Measurements from ENCODE around the gene PHF21A. TPM values are rescaled to one million over a fixed set of nuclear protein-coding genes. Genes with fewer than 3 reads are reported as not detected.

Gene PHF21A
- total and polyA plus RNA-seq, 2 of the 8 experiments (the other 6 are each of a cell fraction or from before 2014, with no cell fraction given) = 17.6 to 40.3 TPM

- Histone ChIP-seq H3K36me3 (ENCODE audit: control insufficient read depth in 2 of 4, insufficient read depth in 4 of 4, low read length in 3 of 4) (peaks cover 3 to 21% (median 5%) of the 10 kb centered on the region in 4 experiments; a peak in 4 of 8 replicates), H4K8ac (ENCODE audit: extremely low read depth, insufficient read depth, low read length) (no peak overlapping the region), H3K56ac (replicated peaks; ENCODE audit: insufficient read length, low read depth, low read length) (no peak overlapping the region), H3K79me1 (ENCODE audit: low read depth, low read length) (no peaks in the 10 kb centered on the region), H2BK20ac (ENCODE audit: low read length) (no peak overlapping the region), H2AFZ (ENCODE audit: low read length) (no peak overlapping the region), H4K91ac (replicated peaks; ENCODE audit: insufficient read length, low read length) (no peak overlapping the region), H3K4me2 (ENCODE audit: insufficient read depth in 1 of 2, low read depth in 2 of 2, low read length in 2 of 2) (no peak overlapping the region), H3K27me3 (replicated peaks in 1 of 4; ENCODE audit: control insufficient read depth in 3 of 4, extremely low read depth in 1 of 4, insufficient read depth in 3 of 4, low read length in 3 of 4) (no peaks in the 10 kb centered on the region), H3K4me3 (ENCODE audit: extremely low read depth in 1 of 4, insufficient read depth in 2 of 4, low read depth in 3 of 4, low read length in 4 of 4) (no peak overlapping the region), H3K4me1 (replicated peaks in 1 of 4; ENCODE audit: control insufficient read depth in 3 of 4, insufficient read depth in 4 of 4, low read length in 3 of 4) (peaks cover 0 to 5% (median 0%) of the 10 kb centered on the region in 4 experiments; a peak in 1 of 7 replicates), H2BK5ac (ENCODE audit: low read depth, low read length) (no peak overlapping the region), H3K27ac (ENCODE audit: low read depth, low read length) (no peak overlapping the region), H4K5ac (ENCODE audit: insufficient read length, low read depth, low read length) (no peak overlapping the region), H2BK12ac (ENCODE audit: low read depth, low read length) (no peak overlapping the region), H2BK120ac (replicated peaks; ENCODE audit: low read depth, low read length) (no peak overlapping the region), H3K14ac (ENCODE audit: insufficient read length) (no peak overlapping the region), H2BK15ac (ENCODE audit: low read length) (no peak overlapping the region), H2AK5ac (ENCODE audit: low read depth, low read length) (no peak overlapping the region), H3K18ac (ENCODE audit: extremely low read depth, low read length) (no peak overlapping the region), H4K20me1 (replicated peaks in 1 of 2; ENCODE audit: control insufficient read depth in 1 of 2, insufficient read depth in 2 of 2, low read length in 2 of 2) (no peaks in the 10 kb centered on the region), H3K23me2 (ENCODE audit: low read depth, low read length) (no peaks in the 10 kb centered on the region), H3K79me2 (ENCODE audit: control insufficient read depth in 1 of 2, insufficient read depth in 2 of 2, low read length in 2 of 2) (no peaks in the 10 kb centered on the region), H3K9ac (replicated peaks in 1 of 4; ENCODE audit: extremely low read depth in 1 of 4, low read depth in 3 of 4, low read length in 3 of 4) (no peak overlapping the region), H3K9me3 (ENCODE audit: insufficient read depth in 2 of 2, low read depth in 1 of 2, low read length in 1 of 2) (no peaks in the 10 kb centered on the region), H3K4ac (replicated peaks; ENCODE audit: insufficient read length, low read depth, low read length) (no peak overlapping the region), H3K23ac (ENCODE audit: insufficient read length) (no peak overlapping the region)
- DNase-seq (ENCODE audit: low read depth in 1 of 2, low spot score in 2 of 2) (no peak), FAIRE-seq (no peak)
- 89% methylated on average over 1 of the region's 2 CpGs; no CpG with 5 or more reads in 1 of the 2 experiments for WGBS, 2 experiments (ENCODE audit: extremely low coverage in 1 of 2, insufficient coverage in 1 of 2, insufficient read length in 1 of 2, insufficient replicate concordance in 2 of 2, low coverage in 1 of 2, low lambda C conversion rate in 2 of 2, missing lambda C conversion rate in 1 of 2)
- POLR2A ChIA-PET (ENCODE audit: partially characterized antibody) = interaction anchor here (1.1 to 13.6 kb wide), 2 partner anchors 16 to 44 kb away, joined by 3 to 115 read pairs; partner anchors contain the start of gene LARGE2
- CTCF ChIA-PET (ENCODE audit: partially characterized antibody) = interaction anchor here (0.6 to 2.0 kb wide), 5 partner anchors 9 to 529 kb away, joined by 3 to 14 read pairs (median 4); no protein-coding TSS in a partner anchor
- TF ChIP-seq, protein P1, sequence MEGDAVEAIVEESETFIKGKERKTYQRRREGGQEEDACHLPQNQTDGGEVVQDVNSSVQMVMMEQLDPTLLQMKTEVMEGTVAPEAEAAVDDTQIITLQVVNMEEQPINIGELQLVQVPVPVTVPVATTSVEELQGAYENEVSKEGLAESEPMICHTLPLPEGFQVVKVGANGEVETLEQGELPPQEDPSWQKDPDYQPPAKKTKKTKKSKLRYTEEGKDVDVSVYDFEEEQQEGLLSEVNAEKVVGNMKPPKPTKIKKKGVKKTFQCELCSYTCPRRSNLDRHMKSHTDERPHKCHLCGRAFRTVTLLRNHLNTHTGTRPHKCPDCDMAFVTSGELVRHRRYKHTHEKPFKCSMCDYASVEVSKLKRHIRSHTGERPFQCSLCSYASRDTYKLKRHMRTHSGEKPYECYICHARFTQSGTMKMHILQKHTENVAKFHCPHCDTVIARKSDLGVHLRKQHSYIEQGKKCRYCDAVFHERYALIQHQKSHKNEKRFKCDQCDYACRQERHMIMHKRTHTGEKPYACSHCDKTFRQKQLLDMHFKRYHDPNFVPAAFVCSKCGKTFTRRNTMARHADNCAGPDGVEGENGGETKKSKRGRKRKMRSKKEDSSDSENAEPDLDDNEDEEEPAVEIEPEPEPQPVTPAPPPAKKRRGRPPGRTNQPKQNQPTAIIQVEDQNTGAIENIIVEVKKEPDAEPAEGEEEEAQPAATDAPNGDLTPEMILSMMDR (IDR thresholded peaks at IDR 0.05; ENCODE audit: control extremely low read depth in 1 of 3, insufficient read depth in 1 of 3, low read depth in 1 of 3, low read length in 3 of 3) = no peak
- no peak for TF ChIP-seq GTF2F1 (IDR thresholded peaks at IDR 0.05; ENCODE audit: borderline replicate concordance, low read depth, low read length)
- TF ChIP-seq RBBP5 (IDR thresholded peaks at IDR 0.05; ENCODE audit: borderline replicate concordance, low read depth, low read length) = no peak
- TF ChIP-seq CREB1 (IDR thresholded peaks at IDR 0.05) = no peak
- TF ChIP-seq SUZ12 (IDR thresholded peaks at IDR 0.05; ENCODE audit: low read length) = no peak
- TF ChIP-seq ZNF274 (IDR thresholded peaks at IDR 0.05; ENCODE audit: borderline replicate concordance, extremely low read depth, low read length) = no peak
- TF ChIP-seq USF2 (IDR thresholded peaks at IDR 0.05; ENCODE audit: low read length) = no peak
- TF ChIP-seq CBX8 (IDR thresholded peaks at IDR 0.05; ENCODE audit: borderline replicate concordance, low read depth, low read length) = no peak
- no peak for TF ChIP-seq TAF7 (optimal IDR thresholded peaks at IDR 0.05; ENCODE audit: borderline replicate concordance, low read depth, low read length)
- no peak for TF ChIP-seq KDM5A (IDR thresholded peaks at IDR 0.05; ENCODE audit: low read length)
These were observed 181.4 kb downstream of the PHF21A start for GRCh38 chr11:45939836-45940235.
